HG03108 (cell line): ENCODE measurements around the gene MUSK.
"Not testable (repeated sequence)": the region's sequence is repeated elsewhere in the genome, so short reads cannot be mapped to it uniquely, and the experiment has no call there.

Source experiments
- ATAC-seq: cut with Tn5 transposase; IDR thresholded peaks from one replicate; pipeline ENCODE4 v1.9.1; 2021; ENCODE audit warnings: moderate library complexity; ENCODE audit not compliant: unreplicated experiment

Gene MUSK

DNA sequence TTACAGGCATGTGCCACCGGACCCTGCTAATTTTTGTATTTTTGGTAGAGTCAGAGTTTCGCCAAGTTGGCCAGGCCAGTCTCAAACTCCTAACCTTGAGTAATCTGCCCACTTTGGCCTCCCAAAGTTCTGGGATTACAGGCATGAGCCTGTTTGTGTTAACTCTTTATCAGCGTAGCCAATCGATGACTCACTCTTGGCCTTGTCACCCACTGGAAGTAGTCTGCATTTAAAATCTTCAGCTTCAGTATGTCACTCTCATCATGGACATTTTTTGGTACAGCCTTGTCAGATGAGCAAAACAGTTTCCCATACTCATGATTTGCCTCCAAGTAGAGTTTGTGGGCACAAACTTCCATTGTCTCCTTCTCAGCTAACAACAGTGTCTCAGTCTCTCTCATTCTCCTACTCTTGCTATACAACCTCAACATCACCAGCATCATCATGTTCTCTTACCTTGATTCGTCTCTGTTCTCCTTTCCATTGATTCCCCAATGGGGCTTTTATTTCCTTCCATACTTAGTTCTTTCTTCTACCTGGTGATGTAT, 22.5 kb downstream of the MUSK start:
- no peak for ATAC-seq

DNA sequence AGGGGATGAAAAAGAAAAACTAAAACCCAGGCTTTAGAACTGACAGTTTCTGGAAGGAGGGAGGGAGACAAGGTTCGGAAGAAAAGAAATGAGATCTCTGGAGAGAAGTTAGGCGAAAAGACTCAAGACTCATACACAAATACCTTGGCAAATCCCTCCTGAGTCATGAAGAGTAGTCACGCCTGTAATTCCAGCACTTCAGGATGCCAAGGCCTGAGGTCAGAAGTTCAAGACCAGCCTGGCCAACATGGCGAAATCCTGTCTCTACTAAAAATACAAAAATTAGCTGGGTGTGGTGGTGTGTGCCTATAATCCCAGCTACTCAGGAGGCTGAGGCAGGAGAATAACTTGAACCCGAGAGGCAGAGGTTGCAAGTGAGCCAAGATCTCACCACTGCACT, 27.3 kb downstream of the MUSK start:
- ATAC-seq = not testable (repeated sequence)

DNA sequence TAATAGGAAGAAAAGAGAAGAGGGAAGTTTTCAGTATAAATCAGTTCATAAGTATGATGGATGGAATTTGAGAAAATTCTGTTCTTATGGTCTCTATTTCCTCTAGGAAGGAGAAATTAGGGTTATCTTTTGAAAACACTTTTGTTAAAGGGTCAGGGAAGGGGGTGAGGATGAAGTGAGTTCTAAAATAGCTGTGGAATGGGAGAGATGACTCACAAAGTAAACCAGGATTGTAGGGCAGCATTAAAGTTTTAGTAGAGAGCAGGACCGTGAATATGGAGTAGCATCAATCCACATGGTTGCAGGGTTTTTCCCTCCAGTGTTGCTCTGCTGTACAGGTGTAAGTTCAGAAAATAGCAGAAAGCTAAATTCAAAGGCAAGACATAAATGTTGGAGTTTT, 32.4 kb downstream of the MUSK start:
- no peak for ATAC-seq

DNA sequence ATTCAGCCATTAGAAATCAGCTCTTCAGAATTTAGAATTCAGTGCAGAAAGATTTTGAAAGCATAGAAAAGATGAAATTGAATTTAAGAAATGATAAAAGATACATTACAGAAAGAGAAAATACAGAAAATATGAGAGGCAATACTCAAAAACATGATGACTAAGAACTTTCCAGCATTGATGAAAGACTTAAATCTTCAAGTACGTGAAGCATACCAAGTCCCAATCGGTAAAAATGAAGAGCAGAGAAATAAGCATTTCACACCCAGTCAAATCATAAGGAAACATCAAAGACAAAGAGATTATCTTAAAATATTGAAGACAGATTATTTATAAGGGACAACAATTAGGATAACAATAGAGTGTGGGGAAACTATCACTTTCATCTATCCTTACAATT, 35.1 kb downstream of the MUSK start:
- no peak for ATAC-seq

DNA sequence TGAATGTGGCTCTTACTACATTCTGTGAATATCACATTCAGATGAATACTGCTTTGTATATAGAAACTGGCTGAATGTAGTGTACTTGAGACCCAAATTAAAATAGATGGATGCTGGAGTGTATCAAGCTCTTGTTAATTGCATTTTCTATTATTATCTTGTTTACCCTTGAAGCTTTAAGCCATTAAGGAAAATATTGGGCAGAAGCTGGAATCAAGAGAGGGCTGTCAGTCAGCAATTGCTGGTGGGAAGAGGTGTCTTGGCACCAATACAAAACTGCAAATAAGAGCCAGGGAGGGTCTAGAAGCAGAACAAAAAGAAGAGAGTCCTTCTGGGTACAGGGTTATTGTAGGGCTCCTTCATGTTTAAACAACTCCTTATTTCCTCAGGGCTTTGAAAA, 38.8 kb downstream of the MUSK start:
- no peak for ATAC-seq

DNA sequence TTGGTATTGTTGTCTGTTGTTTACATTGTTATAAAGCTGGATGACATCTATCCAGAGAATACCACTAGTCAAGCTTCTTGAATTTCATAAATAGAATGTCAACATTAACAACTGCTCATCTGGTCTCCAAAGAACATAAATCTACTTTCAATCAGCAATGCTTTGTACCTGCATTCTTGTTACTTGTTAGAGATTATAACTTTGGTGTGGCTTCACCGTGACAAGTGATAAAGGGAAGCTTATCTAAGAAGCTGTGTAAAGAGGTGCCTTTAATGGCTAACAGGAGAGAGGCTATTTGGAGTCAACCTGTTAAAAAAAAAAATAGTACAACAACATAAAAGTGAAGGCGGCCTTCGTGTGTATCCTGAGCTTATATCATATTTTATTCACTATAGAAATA, 41.8 kb downstream of the MUSK start:
- no peak for ATAC-seq

DNA sequence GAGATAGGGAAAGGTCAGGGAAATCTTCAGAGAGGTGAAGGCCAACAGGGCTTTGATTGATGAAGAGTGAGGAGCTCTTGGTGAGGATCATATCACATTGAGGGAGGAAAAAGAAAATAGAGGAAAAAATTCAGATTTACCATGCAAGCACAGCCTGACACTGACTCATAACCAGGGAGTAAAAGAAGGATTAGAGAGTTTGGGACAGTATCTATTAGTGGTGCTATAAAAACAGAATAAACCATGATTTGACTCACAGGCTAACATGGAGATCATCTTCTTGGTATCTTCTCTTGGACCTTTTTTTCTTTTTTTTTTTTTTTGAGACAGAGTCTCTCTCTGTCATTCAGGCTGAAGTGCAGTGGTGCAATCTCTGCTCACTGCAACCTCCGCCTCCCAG, 44.4 kb downstream of the MUSK start:
- no peak for ATAC-seq

DNA sequence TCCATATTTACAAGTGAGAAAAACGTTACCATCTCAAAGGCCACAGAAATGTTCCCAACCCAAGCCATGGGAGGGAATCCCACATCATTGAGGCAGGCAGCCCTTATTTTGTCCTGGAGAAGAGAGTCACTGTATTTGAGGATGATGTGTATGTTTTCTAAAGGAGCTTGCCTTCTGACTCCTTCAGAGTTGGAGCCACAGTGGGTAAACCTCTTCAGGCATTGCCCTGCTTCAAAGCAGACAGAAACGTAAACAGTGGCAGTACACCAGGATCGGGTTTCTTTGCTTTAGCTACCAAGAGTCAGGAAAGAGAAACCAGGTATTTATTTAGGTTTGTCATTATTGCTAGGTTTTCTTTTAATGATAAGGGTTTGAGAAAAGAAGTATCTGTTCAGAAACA, 45.7 kb downstream of the MUSK start:
- ATAC-seq = no peak

DNA sequence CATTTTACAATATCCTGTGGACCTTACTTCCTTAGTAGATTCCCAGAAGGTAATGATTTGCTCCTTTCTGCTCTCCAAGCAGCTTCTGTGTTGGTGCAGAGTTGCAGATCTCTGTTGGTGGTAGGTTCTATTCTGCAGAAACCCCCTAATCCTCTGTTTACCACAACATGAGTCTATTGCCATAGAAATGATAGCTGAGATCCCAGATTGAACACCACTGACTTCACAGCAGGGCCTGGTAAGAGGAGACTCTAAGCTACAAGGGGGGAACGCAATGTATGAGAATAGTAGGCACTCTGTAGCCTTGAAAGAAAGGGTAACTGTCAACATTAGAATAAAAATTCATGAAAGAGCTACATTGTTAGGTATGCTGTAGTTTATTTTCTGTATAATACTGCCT, 59.5 kb downstream of the MUSK start:
- no peak for ATAC-seq

DNA sequence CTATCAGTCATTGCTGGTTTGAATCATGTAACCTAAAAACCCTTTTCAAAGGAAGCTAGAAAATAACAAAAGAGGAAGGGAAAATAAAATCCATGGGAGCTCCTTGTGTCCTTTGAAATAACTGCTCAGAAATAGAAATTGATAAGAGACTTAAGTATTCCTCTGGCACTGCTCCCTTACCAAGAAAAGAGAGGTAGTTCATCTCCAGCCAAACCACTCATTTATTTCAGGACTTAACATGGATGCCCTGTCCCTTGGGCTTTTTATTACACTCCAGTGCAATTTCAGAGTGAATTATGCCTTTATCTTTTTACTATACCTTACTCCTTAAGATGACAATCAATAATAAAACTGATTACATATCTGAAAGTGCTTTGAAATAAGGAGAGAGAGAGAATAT, 61.0 kb downstream of the MUSK start:
- ATAC-seq = no peak

DNA sequence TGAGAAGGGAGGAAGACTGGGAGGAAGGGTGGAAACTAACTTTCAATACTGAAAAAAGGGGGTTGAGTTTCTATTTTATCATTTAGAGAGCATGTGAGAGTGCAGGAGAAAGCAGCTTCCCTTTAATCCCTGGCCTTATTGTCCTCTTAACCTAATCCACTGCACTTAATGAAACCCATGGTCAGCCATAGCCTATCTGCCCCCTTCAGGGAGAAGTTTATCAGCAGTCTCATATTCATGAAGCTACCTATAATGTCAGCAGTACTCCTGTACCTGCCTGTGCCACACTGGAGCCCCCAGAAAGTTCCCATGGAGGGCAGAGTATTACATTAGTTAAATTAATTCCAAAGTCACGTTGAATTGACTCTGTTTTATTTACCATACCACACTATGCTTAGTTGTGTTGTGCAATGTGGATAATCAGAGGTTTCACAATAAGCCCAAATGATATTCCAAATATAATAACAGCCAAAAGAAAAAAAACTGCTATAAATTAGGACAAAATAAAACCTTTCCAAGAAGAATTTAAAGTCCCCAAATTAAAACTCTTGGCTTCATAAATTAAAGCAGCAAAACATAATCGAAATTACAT, 62.9 kb downstream of the MUSK start:
- no peak for ATAC-seq

DNA sequence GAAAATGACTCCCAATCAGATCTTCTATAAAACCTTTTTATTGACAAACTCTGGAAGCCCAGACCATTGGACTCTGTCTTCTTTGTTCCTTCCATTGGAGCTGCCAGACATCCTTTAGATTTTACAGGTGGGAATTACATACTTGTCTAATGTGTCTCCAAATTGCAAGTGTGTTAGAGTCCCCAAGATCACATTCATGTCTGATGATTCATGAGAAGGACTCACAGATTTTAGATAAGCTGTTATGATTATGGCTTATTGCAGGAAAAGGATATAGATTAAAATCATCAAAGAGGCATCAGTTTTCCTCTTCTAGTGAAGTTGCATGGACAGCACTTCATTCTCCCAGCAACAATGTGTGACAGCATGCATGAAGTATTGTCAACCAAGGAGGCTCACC, 70.4 kb downstream of the MUSK start:
- ATAC-seq = no peak

DNA sequence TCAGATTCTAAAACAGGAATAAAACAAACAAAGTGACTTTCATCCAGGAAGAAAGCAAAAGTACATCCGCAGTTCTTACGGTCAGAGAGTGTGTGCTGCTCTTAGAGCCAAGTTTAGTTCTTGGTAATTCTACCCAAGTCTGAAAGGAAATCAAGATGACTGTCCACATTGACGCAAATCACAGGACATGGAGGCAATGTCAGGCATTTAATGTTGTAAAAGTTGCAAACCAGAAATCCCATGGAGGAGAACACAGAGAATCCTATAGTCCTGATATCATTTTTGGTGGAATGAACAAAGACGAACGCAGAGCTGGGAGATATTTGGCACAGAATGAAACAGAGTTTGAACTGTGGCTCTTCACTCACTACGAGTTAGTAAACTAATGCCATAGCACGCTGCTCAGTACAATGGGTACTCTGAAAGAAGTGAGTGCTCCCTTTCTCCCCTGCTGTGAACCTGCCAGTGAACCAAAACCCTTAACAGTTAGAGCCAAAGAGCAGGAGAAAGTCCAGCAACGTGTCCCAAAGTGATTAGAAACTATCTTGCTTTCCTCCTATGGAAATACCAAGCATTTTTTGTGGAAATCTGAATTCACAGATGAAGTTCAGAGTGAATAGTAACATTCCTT, 74.3 kb downstream of the MUSK start:
- ATAC-seq = no peak

DNA sequence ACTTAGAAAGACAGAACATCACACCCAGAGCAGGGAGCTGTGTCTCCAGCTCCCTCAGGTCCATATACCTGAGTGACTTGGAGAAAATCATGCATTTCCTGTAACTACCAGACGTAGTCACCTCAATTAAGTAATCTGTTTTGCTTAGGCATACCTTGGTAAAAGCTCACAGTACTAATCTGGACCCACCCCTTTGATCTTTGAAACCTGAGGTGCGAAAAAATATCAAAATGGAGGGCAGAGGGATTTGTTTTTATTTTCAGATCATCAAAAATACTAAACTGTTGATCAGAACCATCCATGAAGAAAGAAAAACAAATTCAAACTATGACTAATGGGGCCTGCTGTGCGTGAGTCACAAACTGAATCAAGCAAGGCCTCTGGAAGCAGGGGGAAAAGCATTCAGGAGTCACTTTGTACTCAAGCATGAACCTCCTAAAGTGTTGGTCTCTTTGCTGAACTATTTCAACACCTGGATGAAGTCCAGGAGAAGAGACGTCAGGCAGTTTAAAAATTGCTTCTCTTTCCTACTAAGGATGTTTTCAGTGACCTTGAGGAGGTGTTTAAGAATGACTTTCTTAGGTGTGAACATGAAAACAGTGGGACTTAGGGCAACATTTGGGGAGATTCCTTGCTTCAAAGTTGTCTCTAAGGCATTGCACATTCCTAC, 76.3 kb downstream of the MUSK start:
- no peak for ATAC-seq

DNA sequence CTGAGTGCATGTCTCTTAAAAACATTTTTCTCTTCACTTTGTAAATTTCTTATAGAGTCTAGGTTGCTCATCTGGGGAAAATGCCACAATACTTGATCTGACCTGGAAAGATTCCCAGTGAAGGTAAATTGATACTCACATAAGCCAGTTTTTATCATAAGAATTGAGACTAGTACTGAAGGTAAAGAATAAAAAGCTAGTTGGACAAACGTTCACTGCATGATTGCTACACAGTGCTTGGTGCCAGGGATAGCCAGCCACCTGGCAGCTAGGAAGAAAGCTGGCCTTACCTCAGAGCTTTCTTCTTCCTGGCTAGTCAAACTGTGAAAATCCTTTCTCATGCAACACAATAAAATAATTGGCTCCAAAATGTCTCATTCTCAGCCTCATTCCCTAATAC, 77.1 kb downstream of the MUSK start:
- no peak for ATAC-seq

DNA sequence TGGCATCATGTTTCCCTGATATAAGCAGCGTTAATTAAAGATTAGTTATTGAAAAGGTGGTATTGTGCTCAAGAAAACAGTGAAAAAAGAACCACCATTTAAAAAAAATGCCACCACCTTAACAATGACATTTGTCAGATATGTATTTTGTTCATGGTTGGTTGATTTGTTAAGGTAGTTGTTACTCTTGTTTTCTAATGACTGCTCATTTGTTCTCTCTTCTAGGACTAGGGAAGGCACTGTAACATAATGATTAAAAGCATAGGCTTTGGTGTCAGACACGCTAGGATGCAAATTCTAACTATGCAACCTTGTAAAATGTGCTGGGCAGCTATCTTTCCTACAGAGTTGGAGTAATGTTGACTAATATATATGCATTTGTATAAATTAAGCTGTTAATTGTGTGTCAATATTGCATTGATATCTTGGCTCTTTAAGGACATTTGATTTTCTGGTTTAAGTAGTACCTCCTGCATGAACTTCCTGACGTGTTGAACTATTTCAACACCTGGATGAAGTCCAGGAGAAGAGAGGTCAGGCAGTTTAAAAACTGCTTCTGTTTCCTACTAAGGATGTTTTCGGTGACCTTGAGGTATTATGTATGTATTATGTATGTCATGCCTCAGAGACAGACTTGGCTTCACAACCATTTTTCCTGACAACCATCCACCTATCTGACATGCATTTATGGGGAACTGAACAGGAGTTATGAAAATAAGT, 77.8 kb downstream of the MUSK start:
- no peak for ATAC-seq

DNA sequence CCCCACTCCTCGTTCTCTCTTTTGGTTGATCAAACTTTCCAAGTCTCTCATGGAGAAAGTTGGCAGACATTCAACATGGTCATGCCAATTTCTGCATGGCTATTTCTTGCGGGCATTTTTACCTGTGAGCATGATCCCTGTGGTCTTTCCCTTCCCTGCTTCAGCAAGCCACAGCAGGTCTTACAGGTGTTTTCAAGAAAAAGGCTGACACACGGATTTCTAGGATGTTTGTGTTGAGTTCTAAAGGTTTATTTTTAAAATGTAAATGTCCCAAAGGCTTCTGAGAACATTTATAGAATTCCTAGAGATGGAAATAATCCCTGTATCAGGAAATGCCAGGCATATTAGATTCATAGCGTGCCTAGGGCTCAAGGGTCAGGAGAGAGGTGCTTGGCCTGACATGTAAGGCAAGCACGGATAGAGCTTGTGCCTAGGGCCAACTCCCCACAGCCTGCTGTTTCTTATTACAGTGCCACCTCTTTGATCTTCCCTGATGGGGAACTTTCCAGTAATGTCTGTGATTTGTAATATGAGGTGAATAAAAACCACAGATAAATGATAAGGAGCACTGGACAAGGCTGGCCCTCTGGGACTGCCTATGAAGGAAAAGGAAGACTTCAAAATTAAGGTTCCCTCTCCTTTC, 79.8 kb downstream of the MUSK start:
- no peak for ATAC-seq

DNA sequence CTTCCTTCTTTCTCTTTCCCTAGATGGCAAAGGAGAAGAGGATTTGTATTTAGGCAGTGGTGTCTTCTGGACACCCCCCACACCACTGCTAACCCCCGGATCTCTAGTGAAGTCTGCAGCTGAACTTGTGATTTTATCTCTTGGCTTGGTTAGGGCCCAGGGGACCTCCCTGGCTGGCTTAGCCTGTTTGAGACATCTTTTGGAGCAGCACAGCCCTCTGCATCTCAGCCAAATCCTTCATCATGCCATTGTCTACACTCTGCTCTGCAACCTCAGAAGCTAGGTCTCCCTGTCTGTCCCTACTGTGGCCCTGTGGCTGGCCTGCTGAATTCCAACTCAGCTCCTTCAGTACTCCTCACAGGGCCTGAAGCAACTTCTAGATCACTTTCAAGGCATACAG, 81.7 kb downstream of the MUSK start:
- ATAC-seq = no peak

DNA sequence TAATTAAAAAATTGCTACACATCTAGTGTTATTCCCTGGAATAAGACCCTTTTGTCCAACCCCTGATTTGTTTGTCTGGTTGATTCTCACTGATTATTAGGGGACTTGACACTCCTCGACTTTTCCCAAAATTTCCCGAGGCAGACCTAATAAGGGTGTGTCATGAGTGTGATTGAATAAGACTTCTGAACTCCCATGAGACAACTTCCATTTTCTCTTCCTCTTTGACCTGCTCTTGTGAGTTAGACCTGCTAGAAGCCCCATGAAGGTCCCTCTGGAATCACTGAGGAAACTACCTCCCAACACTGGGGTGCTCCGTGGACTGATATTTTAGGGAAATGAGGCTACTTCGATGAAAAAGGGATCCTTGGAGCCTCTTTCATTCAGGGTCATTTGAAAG, 83.4 kb downstream of the MUSK start:
- ATAC-seq = no peak

DNA sequence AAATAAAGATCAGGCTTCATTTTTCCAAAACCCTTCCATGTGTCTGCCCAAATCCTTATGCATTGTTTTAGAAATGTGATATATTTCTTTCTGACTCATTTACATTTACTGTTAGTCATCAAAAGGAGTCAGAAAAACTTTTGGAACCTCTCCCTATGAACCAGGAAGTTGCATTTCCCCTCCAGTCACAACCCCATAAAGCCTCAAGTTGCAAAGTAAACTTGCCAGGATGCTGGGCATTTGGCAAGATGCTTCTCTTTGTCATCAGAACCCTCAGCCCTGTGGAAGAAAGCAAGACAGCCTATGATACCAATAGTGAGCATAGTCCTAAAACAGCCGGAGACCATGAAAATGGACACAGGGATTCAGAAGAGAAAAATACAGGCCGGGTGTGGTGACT, 84.2 kb downstream of the MUSK start:
- no peak for ATAC-seq

DNA sequence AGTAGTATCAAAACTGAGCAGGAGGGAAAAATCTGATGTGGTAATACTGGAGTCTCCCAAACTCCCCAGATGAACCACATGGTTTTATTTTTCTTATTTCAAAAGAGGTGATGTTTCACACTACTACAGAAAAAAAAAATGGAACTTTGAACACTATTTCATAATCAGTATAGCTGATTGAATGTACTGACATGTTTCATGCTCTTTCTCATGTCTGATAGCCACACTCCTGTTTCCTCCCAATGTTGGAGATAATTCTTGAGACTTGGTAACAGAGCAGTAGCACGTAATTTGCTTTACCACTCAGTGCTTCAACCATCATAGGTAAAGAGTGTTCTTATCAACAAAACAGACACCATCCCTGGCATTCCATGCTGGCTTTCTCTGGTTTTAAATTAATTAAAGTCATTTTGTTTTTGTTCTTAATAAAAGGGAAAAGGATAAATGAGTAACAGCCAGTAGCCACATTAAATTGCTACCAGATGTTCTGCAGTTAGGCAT, 85.2 kb downstream of the MUSK start:
- ATAC-seq = no peak
